Mesothelial cell of epicardium (in vitro differentiated cells): Measurements from ENCODE around the gene DGKH. TPM values are rescaled to one million over a fixed set of nuclear protein-coding genes. Genes with fewer than 3 reads are reported as not detected.
"Not testable (repeated sequence)": the region's sequence is repeated elsewhere in the genome, so short reads cannot be mapped to it uniquely, and the experiment has no call there.

Experiments
- DNase-seq, 2 experiments: peaks; one replicate each; pipeline ENCODE4 v3.0.0; 2021; ENCODE audit warnings: low spot score in 2 of 2; ENCODE audit not compliant: unreplicated experiment in 2 of 2
- H3K27ac Mint-ChIP-seq: 2 replicates; pipeline ENCODE4 v1.8.0; 2021; ENCODE audit warnings: mixed read lengths
- H3K27me3 Mint-ChIP-seq: 2 replicates; pipeline ENCODE4 v1.8.0; 2021; ENCODE audit warnings: low read depth, mixed read lengths
- H3K36me3 Mint-ChIP-seq: 2 replicates; pipeline ENCODE4 v1.8.0; 2021; ENCODE audit warnings: mixed read lengths
- H3K4me1 Mint-ChIP-seq: 2 replicates; pipeline ENCODE4 v1.8.0; 2021; ENCODE audit warnings: mixed read lengths
- H3K4me3 Mint-ChIP-seq: 2 replicates; pipeline ENCODE4 v1.8.0; 2021; ENCODE audit warnings: mild to moderate bottlenecking, moderate library complexity, mixed read lengths
- H3K9me3 Mint-ChIP-seq: 2 replicates; pipeline ENCODE4 v1.8.0; 2021; ENCODE audit warnings: mixed read lengths
- total RNA-seq: library from RNA; stranded (reverse); gene quantifications from 3 replicates; pipeline ENCODE4 v1.2.1, GENCODE V29; 2021
- TF ChIP-seq, protein P1 (sequence below): fragments of 200-600 bp; sonication (generic); IDR thresholded peaks from one replicate; pipeline ENCODE4 v1.5.0; 2021; ENCODE audit warnings: antibody characterized with exemption; ENCODE audit not compliant: unreplicated experiment

The DGKH gene
- total RNA-seq, 1 donor from 2014 or later, result 9.2 TPM

DNA sequence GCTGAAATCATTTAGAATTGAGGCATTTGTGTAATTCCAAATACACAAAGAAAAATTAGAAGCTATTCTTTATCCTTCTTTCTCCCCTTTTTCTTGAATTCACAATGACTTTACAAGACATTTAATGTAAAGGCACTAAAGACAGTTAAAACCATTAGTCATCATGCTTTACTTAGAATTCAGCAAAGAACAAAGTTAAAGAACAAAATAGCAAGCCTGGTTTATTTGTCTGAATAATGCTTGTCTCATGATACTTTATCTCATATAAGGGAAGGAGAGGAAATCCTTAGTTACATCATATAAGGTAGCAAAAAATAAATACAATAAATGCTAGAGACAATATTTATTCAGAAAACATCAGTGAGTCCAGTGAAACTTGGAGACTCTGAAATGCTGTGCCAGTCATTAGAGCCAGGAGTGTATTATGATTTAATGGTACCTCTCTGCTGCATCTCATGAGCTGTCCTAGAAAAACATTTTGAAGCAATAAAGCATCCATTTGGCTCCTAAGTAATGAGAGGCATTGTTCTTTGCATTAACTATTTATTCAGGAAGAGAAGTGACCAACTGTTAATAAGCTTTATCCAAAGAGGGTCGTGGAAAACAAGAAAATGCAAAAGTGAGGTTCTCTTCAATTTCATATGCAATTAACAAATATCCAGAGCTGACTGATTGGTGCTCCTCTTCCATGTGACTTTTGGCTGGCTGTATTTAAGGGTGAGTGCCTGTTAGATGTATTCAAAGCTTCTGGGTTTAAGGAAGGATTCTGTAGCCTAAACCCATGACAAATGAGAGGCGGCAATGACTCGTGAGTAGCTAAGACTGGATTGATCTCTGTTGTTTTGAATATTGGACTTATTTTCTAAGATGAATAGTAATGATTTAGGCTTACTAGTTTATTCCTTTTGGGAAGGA is 105.0 kb downstream of the DGKH start:
- DNase-seq, result no peak
- Mint-ChIP-seq H3K4me1 (peaks cover 24% of the 10 kb centered on the region), H3K27me3 (no peaks in the 10 kb centered on the region), H3K27ac (no peak overlapping the region), H3K9me3 (no peaks in the 10 kb centered on the region), H3K36me3 (peaks cover 4% of the 10 kb centered on the region), H3K4me3 (no peak overlapping the region)
- TF ChIP-seq, protein P1, sequence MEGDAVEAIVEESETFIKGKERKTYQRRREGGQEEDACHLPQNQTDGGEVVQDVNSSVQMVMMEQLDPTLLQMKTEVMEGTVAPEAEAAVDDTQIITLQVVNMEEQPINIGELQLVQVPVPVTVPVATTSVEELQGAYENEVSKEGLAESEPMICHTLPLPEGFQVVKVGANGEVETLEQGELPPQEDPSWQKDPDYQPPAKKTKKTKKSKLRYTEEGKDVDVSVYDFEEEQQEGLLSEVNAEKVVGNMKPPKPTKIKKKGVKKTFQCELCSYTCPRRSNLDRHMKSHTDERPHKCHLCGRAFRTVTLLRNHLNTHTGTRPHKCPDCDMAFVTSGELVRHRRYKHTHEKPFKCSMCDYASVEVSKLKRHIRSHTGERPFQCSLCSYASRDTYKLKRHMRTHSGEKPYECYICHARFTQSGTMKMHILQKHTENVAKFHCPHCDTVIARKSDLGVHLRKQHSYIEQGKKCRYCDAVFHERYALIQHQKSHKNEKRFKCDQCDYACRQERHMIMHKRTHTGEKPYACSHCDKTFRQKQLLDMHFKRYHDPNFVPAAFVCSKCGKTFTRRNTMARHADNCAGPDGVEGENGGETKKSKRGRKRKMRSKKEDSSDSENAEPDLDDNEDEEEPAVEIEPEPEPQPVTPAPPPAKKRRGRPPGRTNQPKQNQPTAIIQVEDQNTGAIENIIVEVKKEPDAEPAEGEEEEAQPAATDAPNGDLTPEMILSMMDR, result no peak

- no peak for DNase-seq
- Mint-ChIP-seq H3K36me3 (peaks cover 10% of the 10 kb centered on the region), H3K4me1 (peaks cover 18% of the 10 kb centered on the region), H3K27me3 (no peaks in the 10 kb centered on the region), H3K9me3 (no peaks in the 10 kb centered on the region), H3K27ac (no peak overlapping the region), H3K4me3 (no peak overlapping the region)
- TF ChIP-seq, protein P1, result no peak
Measured at GRCh38 chr13:42155251-42155650, 106.8 kb downstream of the DGKH start.

DNA sequence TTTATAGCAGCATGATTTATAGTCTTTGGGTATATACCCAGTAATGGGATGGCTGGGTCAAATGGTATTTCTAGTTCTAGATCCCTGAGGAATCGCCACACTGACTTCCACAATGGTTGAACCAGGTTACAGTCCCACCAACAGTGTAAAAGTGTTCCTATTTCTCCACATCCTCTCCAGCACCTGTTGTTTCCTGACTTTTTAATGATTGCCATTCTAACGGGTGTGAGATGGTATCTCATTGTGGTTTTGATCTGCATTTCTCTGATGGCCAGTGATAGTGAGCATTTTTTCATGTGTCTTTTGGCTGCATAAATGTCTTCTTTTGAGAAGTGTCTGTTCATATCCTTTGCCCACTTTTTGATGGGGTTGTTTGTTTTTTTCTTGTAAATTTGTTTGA is 114.9 kb downstream of the DGKH start:
- H3K4me1 Mint-ChIP-seq, DNase-seq, H3K4me3 Mint-ChIP-seq, H3K9me3 Mint-ChIP-seq, H3K27me3 Mint-ChIP-seq, H3K27ac Mint-ChIP-seq: not testable (repeated sequence)
- peaks cover 16% of the 10 kb centered on the region for H3K36me3 Mint-ChIP-seq

- H3K27me3 Mint-ChIP-seq, H3K4me3 Mint-ChIP-seq, H3K4me1 Mint-ChIP-seq, DNase-seq, H3K9me3 Mint-ChIP-seq, H3K27ac Mint-ChIP-seq: not testable (repeated sequence)
- H3K36me3 Mint-ChIP-seq, result peaks cover 19% of the 10 kb centered on the region
Measured at GRCh38 chr13:42163910-42164309, 115.5 kb downstream of the DGKH start.

GRCh38 chr13:42164557-42165125 is 116.2 kb downstream of the DGKH start:
- DNase-seq, result no peak
- no peak overlapping the region for H3K27ac Mint-ChIP-seq
- H3K36me3 Mint-ChIP-seq, result peaks cover 26% of the 10 kb centered on the region
- H3K4me3 Mint-ChIP-seq, result no peak overlapping the region
- no peaks in the 10 kb centered on the region for H3K9me3 Mint-ChIP-seq
- TF ChIP-seq, protein P1, result no peak
- no peaks in the 10 kb centered on the region for H3K27me3 Mint-ChIP-seq
- peaks cover 2% of the 10 kb centered on the region for H3K4me1 Mint-ChIP-seq

DNA sequence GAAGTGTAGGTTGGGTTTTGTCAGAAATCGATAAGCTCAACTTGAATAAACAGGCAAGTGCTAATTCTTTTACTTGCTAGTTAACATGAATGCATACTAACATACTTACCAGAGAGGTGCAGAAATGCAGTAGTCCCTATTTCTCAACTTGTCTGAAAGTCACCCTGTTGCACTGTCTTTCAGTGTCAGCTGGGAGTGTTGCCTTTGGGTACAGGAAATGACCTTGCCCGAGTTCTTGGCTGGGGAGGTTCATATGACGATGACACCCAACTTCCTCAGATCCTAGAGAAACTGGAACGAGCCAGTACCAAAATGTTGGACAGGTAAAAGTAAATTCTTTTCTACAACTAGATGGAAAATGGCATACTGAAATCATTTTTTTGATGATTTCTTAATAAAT is 120.0 kb downstream of the DGKH start:
- H3K36me3 Mint-ChIP-seq, result peaks cover 20% of the 10 kb centered on the region
- H3K4me1 Mint-ChIP-seq, result peaks cover 2% of the 10 kb centered on the region
- no peak overlapping the region for H3K4me3 Mint-ChIP-seq
- H3K9me3 Mint-ChIP-seq, result no peaks in the 10 kb centered on the region
- H3K27me3 Mint-ChIP-seq, result no peaks in the 10 kb centered on the region
- TF ChIP-seq, protein P1, result no peak
- DNase-seq, result no peak
- H3K27ac Mint-ChIP-seq, result no peak overlapping the region
